Transverse colon (tissue), 4 donors: ENCODE results near the gene LMF2.

ENCODE experiments used
- EP300 ChIP-seq: sonication (generic); formaldehyde crosslinking; IDR thresholded peaks from one replicate; pipeline ENCODE4 v1.6.1; 2017; ENCODE audit warnings: antibody characterized with exemption, low read depth
- POLR2A ChIP-seq: fragments of 450-650 bp; IDR thresholded peaks from one replicate; pipeline ENCODE4 v1.6.1; 2016; ENCODE audit warnings: antibody characterized with exemption, mild to moderate bottlenecking, moderate library complexity
- POLR2AphosphoS5 ChIP-seq, 3 donors: sonication (generic); formaldehyde crosslinking; IDR thresholded peaks; one replicate each; pipeline ENCODE4 v1.6.1; 2016; ENCODE audit warnings: antibody characterized with exemption in 3 of 3
- TF ChIP-seq, protein P1 (sequence below), 5 experiments: fragments of 200-600 bp in 3 of 5; fragments of 450-650 bp in 2 of 5; sonication (generic) in 3 of 5; IDR thresholded peaks; 1 replicate in 2 of 5; 2 replicates in 3 of 5; pipeline ENCODE4 v1.5.1; 2016 to 2017; ENCODE audit warnings: antibody characterized with exemption in 5 of 5, inconsistent platforms in 3 of 5, mild to moderate bottlenecking in 2 of 5, moderate library complexity in 1 of 5

DNA sequence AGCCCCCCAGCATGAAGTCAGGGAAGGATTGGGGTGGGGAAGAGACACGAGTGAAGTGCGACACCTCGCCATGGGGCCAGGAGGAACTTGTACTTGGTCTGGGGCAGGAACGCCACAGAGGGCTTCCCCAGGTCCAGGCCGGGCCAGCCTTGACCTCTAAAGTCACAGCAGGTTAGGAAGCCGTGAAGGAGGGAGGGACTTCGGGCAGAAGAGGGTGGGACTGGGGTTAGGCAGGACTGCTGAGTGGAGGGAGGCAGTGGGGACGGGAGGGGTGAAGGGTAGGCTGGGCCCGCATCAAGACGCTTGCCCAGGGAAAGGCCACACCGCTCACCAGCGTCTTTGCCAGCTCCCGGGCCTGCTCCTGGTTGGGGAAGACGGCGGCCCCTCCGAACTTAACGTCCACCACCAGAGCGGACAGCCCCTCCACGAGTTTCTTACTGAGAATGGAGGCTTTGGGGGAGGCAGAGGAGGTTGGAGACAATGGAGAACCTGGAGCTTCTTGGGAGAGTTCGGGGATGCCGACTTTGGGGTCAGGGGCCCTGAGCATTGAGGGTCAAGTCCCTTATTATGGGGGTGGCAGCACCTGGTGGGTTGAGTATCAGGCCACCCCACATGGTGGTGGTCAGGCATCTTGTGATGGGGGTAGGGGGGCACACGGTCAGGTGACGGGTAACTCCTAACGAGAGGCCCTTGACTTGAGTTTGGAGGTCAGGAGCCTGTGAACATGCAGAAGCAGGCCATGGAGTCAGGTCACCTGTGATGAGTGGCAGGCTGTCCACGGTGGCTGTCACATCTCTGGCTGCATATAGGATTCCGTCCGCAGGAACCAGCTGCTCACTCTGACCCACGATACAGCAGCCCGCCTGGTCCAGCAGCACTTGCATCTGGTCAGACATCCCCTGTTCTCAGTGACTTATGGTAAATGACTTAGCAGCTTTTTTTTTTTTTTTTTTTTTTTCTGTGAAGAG is 19.6 kb upstream of the LMF2 start:
- TF ChIP-seq EP300 (no peak), POLR2A (peak; percentile 12), POLR2AphosphoS5 (IDR thresholded peaks at IDR 0.05) (peak in 2 of 3 donors; percentile 44 to 59)
- TF ChIP-seq, protein P1, sequence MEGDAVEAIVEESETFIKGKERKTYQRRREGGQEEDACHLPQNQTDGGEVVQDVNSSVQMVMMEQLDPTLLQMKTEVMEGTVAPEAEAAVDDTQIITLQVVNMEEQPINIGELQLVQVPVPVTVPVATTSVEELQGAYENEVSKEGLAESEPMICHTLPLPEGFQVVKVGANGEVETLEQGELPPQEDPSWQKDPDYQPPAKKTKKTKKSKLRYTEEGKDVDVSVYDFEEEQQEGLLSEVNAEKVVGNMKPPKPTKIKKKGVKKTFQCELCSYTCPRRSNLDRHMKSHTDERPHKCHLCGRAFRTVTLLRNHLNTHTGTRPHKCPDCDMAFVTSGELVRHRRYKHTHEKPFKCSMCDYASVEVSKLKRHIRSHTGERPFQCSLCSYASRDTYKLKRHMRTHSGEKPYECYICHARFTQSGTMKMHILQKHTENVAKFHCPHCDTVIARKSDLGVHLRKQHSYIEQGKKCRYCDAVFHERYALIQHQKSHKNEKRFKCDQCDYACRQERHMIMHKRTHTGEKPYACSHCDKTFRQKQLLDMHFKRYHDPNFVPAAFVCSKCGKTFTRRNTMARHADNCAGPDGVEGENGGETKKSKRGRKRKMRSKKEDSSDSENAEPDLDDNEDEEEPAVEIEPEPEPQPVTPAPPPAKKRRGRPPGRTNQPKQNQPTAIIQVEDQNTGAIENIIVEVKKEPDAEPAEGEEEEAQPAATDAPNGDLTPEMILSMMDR (IDR thresholded peaks at IDR 0.05): no peak
